Brain microvascular endothelial cell (primary cell): ENCODE results near the gene C1QTNF3.

Experiments used
- DNase-seq: peaks from one replicate; pipeline ENCODE4 v3.0.0-alpha.2; 2020
- H3K27ac ChIP-seq: fragments of 250-450 bp; sonication (Bioruptor Pico); 2 replicates; pipeline ENCODE4 v1.5.1; 2020; ENCODE audit warnings: mild to moderate bottlenecking, moderate library complexity
- H3K27me3 ChIP-seq: fragments of 250-450 bp; sonication (Bioruptor Pico); replicated peaks from 2 replicates; pipeline ENCODE4 v1.5.1; 2020; ENCODE audit warnings: mild to moderate bottlenecking
- H3K36me3 ChIP-seq: fragments of 250-450 bp; sonication (Bioruptor Pico); replicated peaks from 2 replicates; pipeline ENCODE4 v1.5.1; 2020; ENCODE audit warnings: mild to moderate bottlenecking
- H3K4me3 ChIP-seq: 2 replicates; pipeline ENCODE4 v1.5.1; 2011; ENCODE audit warnings: low read depth, mild to moderate bottlenecking, control low read depth, low read length, moderate library complexity
- CTCF ChIP-seq: IDR thresholded peaks from 2 replicates; pipeline ENCODE4 v1.5.1; 2011; ENCODE audit warnings: low read depth, mild to moderate bottlenecking, moderate library complexity, low read length, control low read depth, inconsistent platforms; ENCODE audit errors: missing control alignments
- in situ Hi-C: cut with HindIII; loops from 2 replicates; pipeline ENCODE4 v1.10.0; 2017; ENCODE audit warnings: low sequenced_read_pairs, low pct_ligation_motif_present

Gene C1QTNF3

GRCh38 chr5:33978306-33978705 is 64.7 kb downstream of the C1QTNF3 start:
- TF ChIP-seq CTCF, result no peak
- Histone ChIP-seq H3K27me3 (no peaks in the 10 kb centered on the region), H3K36me3 (no peaks in the 10 kb centered on the region), H3K4me3 (no peak overlapping the region), H3K27ac (no peak overlapping the region)
- no peak for DNase-seq
- in situ Hi-C loops, result no loop called here

- Histone ChIP-seq H3K27me3 (no peaks in the 10 kb centered on the region), H3K27ac (no peak overlapping the region), H3K4me3 (no peak overlapping the region), H3K36me3 (no peaks in the 10 kb centered on the region)
- no peak for TF ChIP-seq CTCF
- DNase-seq, result no peak
- in situ Hi-C loops, result no loop called here
Observed at GRCh38 chr5:33976307-33976706, 66.7 kb downstream of the C1QTNF3 start.

- Histone ChIP-seq H3K27me3 (no peaks in the 10 kb centered on the region), H3K4me3 (no peak overlapping the region), H3K36me3 (no peaks in the 10 kb centered on the region), H3K27ac (no peak overlapping the region)
- in situ Hi-C loops, result no loop called here
- no peak for DNase-seq
- no peak for TF ChIP-seq CTCF
Observed at GRCh38 chr5:33975852-33976251, 67.2 kb downstream of the C1QTNF3 start.

GRCh38 chr5:33973271-33973670 is 69.7 kb downstream of the C1QTNF3 start:
- Histone ChIP-seq H3K4me3 (no peak overlapping the region), H3K27me3 (no peaks in the 10 kb centered on the region), H3K27ac (no peak overlapping the region), H3K36me3 (no peaks in the 10 kb centered on the region)
- no peak for TF ChIP-seq CTCF
- no peak for DNase-seq
- in situ Hi-C loops, result no loop called here

DNA sequence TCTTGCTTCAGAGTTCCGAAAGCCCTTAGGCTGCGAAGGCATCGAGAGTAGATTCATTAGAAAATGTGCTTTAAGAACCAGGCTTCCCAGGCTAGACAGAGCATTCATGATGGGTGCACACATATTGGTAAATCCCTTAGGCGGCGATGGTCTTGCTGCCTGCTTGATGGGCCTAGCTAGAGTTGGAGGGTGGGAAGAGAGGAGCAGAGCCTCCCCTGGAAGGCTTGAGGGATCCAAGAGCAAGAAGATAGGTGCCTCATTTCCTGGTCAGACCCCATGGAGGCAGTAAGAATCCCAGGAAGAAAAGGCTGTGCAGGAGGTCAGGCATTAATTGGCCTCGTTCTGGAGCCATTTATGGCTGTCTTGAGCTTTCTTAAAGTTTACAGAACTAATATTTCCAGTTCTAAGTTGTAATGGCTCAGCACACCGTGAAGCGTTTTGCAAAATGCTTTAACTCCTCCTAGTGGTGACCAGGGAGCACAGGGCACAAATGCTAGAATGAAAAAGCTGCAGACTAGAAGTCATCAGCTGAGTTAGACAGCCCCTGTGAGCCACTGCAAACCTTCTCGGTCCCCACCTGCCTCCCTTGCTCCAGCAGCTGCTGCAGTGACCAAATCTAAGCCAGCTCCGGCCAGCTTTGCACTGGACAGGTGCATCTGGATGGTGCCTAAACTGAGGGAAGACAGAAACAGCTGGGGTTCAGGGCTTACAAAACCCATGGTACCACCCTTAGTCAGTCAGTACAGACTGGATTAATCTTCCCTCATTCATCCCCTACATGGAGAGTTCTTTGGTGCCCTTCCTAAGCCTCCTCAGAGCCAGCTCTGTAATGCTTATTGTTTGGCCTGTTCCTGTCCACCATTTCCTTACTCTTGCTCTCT is 73.2 kb downstream of the C1QTNF3 start:
- DNase-seq, result peak; percentile 49
- Histone ChIP-seq H3K27me3 (no peaks in the 10 kb centered on the region), H3K36me3 (no peaks in the 10 kb centered on the region), H3K4me3 (no peak overlapping the region), H3K27ac (no peak overlapping the region)
- TF ChIP-seq CTCF, result peak; percentile 92
- in situ Hi-C loops, result no loop called here
